SIG-M5 treated with dmso at 0.1 percent for 504 hours (cell line): ENCODE measurements around the gene CDRT4.

ENCODE experiments used
- DNase-seq: peaks from one replicate; lab custom pipeline; 2025; ENCODE audit not compliant: unreplicated experiment; lab: John Stamatoyannopoulos, UW

CDRT4 gene

GRCh38 chr17:15397620-15398019 lies 69.8 kb downstream of the CDRT4 start:
- no peak for DNase-seq

DNA sequence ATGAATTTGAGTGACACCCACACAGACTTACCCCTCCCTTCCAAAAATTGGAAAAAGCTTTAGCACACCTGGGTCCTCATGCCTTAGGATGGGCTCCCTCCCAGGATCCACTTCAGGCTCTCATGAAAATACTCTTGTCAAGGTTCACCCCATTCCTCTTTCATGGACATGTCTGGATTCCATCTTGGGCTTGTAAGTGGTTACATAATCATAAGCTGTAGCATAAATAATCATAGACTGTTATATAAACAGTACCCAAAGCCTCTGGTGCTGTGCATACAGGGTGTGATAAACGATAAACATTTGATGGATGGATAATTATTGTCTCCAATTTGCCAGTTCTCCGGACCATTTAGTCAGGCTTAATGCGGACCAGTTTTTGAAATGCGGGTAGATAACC lies 72.3 kb downstream of the CDRT4 start:
- no peak for DNase-seq

DNA sequence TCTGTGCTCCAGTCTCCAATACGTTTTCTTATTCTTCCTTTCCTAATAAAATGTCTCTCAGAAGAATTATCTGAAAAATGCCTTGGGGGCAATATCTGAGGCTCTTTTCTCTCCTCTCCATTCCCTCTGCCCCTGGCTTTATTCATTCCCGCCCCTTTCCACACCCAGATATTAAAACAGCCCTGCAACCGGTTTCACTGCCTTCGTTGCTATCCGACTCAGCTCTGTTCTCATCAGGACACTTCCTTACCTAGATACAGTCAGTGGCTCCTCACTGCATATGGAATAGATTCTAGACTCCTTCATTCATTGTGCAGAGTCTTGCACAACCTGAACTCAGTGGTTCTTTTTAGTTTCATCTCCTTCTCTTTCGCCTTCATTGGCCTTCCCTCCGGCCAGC lies 74.0 kb downstream of the CDRT4 start:
- no peak for DNase-seq

DNA sequence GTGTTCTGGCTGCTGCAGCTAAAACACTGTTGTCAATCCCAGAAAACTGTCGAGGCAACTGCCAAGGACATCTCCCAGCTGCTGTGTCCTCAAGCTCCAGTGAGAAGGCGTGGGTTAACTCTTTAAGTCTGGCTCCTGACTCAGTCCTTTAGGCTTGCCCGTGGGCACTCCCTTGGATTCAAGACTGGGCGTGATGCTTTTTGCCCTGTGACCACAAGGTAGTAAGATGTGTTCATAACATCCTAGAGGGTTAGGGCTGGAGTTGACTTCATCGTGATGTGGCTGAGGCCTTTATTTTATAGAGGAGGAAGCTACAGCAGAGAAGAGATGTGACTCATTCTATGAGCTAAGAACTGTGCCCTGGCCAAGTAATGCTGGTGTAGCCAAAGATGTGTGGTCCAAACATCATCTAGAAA lies 75.1 kb downstream of the CDRT4 start:
- peak; percentile 5 for DNase-seq

- DNase-seq = no peak
Observed at GRCh38 chr17:15388356-15389041, 78.9 kb downstream of the CDRT4 start.

- no peak for DNase-seq
Observed at GRCh38 chr17:15386083-15386482, 81.3 kb downstream of the CDRT4 start.
